SU-DHL-6 (cell line): Measurements from ENCODE around the gene LGALS9.

Source experiments
- EZH2phosphoT487 ChIP-seq: fragments of 200-600 bp; sonication (generic), shearing (Covaris generic); conservative IDR thresholded peaks from 2 replicates; pipeline ENCODE4 v1.6.1; 2018; ENCODE audit warnings: mild to moderate bottlenecking, antibody characterized with exemption, low read length, moderate library complexity, mixed read lengths
- TF ChIP-seq, protein P1 (sequence below): fragments of 200-600 bp; sonication (generic); IDR thresholded peaks from one replicate; pipeline ENCODE4 v1.5.1; 2017; ENCODE audit warnings: antibody characterized with exemption, mild to moderate bottlenecking, low read length, moderate library complexity; ENCODE audit not compliant: insufficient read depth, poor library complexity, severe bottlenecking

GRCh38 chr17:27610304-27610677 is 20.7 kb upstream of the LGALS9 start:
- TF ChIP-seq, protein P1, sequence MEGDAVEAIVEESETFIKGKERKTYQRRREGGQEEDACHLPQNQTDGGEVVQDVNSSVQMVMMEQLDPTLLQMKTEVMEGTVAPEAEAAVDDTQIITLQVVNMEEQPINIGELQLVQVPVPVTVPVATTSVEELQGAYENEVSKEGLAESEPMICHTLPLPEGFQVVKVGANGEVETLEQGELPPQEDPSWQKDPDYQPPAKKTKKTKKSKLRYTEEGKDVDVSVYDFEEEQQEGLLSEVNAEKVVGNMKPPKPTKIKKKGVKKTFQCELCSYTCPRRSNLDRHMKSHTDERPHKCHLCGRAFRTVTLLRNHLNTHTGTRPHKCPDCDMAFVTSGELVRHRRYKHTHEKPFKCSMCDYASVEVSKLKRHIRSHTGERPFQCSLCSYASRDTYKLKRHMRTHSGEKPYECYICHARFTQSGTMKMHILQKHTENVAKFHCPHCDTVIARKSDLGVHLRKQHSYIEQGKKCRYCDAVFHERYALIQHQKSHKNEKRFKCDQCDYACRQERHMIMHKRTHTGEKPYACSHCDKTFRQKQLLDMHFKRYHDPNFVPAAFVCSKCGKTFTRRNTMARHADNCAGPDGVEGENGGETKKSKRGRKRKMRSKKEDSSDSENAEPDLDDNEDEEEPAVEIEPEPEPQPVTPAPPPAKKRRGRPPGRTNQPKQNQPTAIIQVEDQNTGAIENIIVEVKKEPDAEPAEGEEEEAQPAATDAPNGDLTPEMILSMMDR = no peak
- TF ChIP-seq EZH2phosphoT487 = no peak
